SK-N-SH (cell line): Measurements from ENCODE around the gene MTHFD2L.

Experiments used
- RAD21 ChIP-seq: IDR thresholded peaks from 2 replicates; pipeline ENCODE4 v1.6.1; 2012; ENCODE audit warnings: mild to moderate bottlenecking, low read length
- TF ChIP-seq, protein P1 (sequence below): fragments of 200-600 bp; sonication (generic); IDR thresholded peaks from 2 replicates; pipeline ENCODE4 v1.6.1; 2017; ENCODE audit warnings: antibody characterized with exemption, mild to moderate bottlenecking, moderate library complexity

DNA sequence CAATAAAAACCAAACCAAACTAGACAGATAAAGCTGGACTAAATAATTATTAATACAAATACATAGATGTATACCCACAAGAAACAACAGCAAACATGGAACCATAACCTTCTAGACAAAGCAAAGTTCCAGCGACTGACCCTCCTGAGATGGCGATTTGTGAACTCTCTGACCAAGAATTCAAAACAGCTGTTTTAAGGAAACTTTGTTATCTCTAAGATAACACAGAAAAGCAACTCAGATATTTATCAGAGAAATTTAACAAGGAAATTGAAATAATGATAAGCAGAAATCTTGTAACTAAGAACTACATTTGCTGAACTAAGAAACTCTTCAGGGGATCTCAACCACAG is 23.4 kb upstream of the MTHFD2L start:
- no peak for TF ChIP-seq RAD21
- TF ChIP-seq, protein P1, sequence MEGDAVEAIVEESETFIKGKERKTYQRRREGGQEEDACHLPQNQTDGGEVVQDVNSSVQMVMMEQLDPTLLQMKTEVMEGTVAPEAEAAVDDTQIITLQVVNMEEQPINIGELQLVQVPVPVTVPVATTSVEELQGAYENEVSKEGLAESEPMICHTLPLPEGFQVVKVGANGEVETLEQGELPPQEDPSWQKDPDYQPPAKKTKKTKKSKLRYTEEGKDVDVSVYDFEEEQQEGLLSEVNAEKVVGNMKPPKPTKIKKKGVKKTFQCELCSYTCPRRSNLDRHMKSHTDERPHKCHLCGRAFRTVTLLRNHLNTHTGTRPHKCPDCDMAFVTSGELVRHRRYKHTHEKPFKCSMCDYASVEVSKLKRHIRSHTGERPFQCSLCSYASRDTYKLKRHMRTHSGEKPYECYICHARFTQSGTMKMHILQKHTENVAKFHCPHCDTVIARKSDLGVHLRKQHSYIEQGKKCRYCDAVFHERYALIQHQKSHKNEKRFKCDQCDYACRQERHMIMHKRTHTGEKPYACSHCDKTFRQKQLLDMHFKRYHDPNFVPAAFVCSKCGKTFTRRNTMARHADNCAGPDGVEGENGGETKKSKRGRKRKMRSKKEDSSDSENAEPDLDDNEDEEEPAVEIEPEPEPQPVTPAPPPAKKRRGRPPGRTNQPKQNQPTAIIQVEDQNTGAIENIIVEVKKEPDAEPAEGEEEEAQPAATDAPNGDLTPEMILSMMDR = no peak
